Breast epithelium (tissue), 3 donors: ENCODE data around the gene CLCA2.

ENCODE experiments used
- CTCF ChIP-seq, 3 donors: fragments of 450-650 bp; IDR thresholded peaks; one replicate each; pipeline ENCODE4 v1.5.1; 2016 to 2017; ENCODE audit warnings: antibody characterized with exemption in 3 of 3, mild to moderate bottlenecking in 3 of 3, moderate library complexity in 3 of 3
- POLR2AphosphoS5 ChIP-seq, 3 donors: sonication (generic); formaldehyde crosslinking; IDR thresholded peaks; one replicate each; pipeline ENCODE4 v1.6.1; 2017; ENCODE audit warnings: antibody characterized with exemption in 3 of 3

- no peak for TF ChIP-seq CTCF (IDR thresholded peaks at IDR 0.05)
- TF ChIP-seq POLR2AphosphoS5 (IDR thresholded peaks at IDR 0.05), result no peak
These were observed 34.7 kb upstream of the CLCA2 start for GRCh38 chr1:86389307-86389706.
